ENCODE measurements around the gene AFAP1. TPM values are rescaled to one million over a fixed set of nuclear protein-coding genes. Genes with fewer than 3 reads are reported as not detected.

Gene AFAP1
- total RNA-seq, 1 experiment from 2014 or later = 42.1 TPM

- TF ChIP-seq EZH2phosphoT487 (IDR thresholded peaks at IDR 0.05; ENCODE audit: borderline replicate concordance, low read length) (no peak), EZH2 (IDR thresholded peaks at IDR 0.05; ENCODE audit: low read length, unreplicated experiment) (no peak), CTCF (conservative IDR thresholded peaks at IDR 0.05; ENCODE audit: low read depth, low read length) (no peak)
- H3K4me3 ChIP-seq (ENCODE audit: low read length) = no peak overlapping the region
- no peaks in the 10 kb centered on the region for H4K20me1 ChIP-seq (ENCODE audit: low read length)
- ChIA-PET CTCF (no interaction called here), POLR2A (ENCODE audit: unreplicated experiment) (no interaction called here)
- H3K9ac ChIP-seq (ENCODE audit: low read length) = no peak overlapping the region
- H3K79me2 ChIP-seq (ENCODE audit: low read length) = peaks cover 84% of the 10 kb centered on the region
- DNase-seq (no peak), ATAC-seq (no peak)
- BruUV-seq (replicated peaks) = no TSS peak
- no peak overlapping the region for H3K27ac ChIP-seq (ENCODE audit: low read length)
- H3K9me2 ChIP-seq (replicated peaks; ENCODE audit: low read length) = no peaks in the 10 kb centered on the region
- H3K4me2 ChIP-seq (ENCODE audit: low read length) = no peak overlapping the region
- H3F3A ChIP-seq (ENCODE audit: low read length, unreplicated experiment) = peaks cover 11% of the 10 kb centered on the region
- H2AFZ ChIP-seq (ENCODE audit: low read length) = no peak overlapping the region
- no peaks in the 10 kb centered on the region for H3K27me3 ChIP-seq (ENCODE audit: low read length)
- peaks cover 59% of the 10 kb centered on the region for H3K4me1 ChIP-seq (ENCODE audit: insufficient read depth, low read length)
- peaks cover 22% of the 10 kb centered on the region; the same call in 1 of the 2 replicates for H3K36me3 ChIP-seq (ENCODE audit: low read depth, low read length)
- intact Hi-C loops (cut with micrococcal nuclease) = no loop called here
- H3K9me3 ChIP-seq (ENCODE audit: low read length) = no peaks in the 10 kb centered on the region
Observed at GRCh38 chr4:7859326-7859725, 80.3 kb downstream of the AFAP1 start.

- intact Hi-C loops (cut with micrococcal nuclease) = no loop called here
- ChIA-PET POLR2A (ENCODE audit: unreplicated experiment) (no interaction called here), CTCF (no interaction called here)
- no peak overlapping the region for H3K9ac ChIP-seq (ENCODE audit: low read length)
- H3K27me3 ChIP-seq (ENCODE audit: low read length) = no peaks in the 10 kb centered on the region
- H4K20me1 ChIP-seq (ENCODE audit: low read length) = no peaks in the 10 kb centered on the region
- H3K27ac ChIP-seq (ENCODE audit: low read length) = peak overlapping the region; percentile 72
- peaks cover 19% of the 10 kb centered on the region; the same call in 1 of the 2 replicates for H3K36me3 ChIP-seq (ENCODE audit: low read depth, low read length)
- peaks cover 84% of the 10 kb centered on the region for H3K79me2 ChIP-seq (ENCODE audit: low read length)
- DNase-seq (no peak), ATAC-seq (no peak)
- H3F3A ChIP-seq (ENCODE audit: low read length, unreplicated experiment) = peaks cover 11% of the 10 kb centered on the region
- H3K4me1 ChIP-seq (ENCODE audit: insufficient read depth, low read length) = peaks cover 59% of the 10 kb centered on the region
- no TSS peak for BruUV-seq (replicated peaks)
- H3K4me2 ChIP-seq (ENCODE audit: low read length) = no peak overlapping the region
- no peak overlapping the region for H2AFZ ChIP-seq (ENCODE audit: low read length)
- TF ChIP-seq CTCF (conservative IDR thresholded peaks at IDR 0.05; ENCODE audit: low read depth, low read length) (no peak), EZH2 (IDR thresholded peaks at IDR 0.05; ENCODE audit: low read length, unreplicated experiment) (no peak), EZH2phosphoT487 (IDR thresholded peaks at IDR 0.05; ENCODE audit: borderline replicate concordance, low read length) (no peak)
- H3K9me2 ChIP-seq (replicated peaks; ENCODE audit: low read length) = no peaks in the 10 kb centered on the region
- no peaks in the 10 kb centered on the region for H3K9me3 ChIP-seq (ENCODE audit: low read length)
- H3K4me3 ChIP-seq (ENCODE audit: low read length) = no peak overlapping the region
Observed at GRCh38 chr4:7858498-7858897, 81.2 kb downstream of the AFAP1 start.

- peaks cover 11% of the 10 kb centered on the region for H3F3A ChIP-seq (ENCODE audit: low read length, unreplicated experiment)
- CTCF ChIA-PET = no interaction called here
- H3K27me3 ChIP-seq (ENCODE audit: low read length) = no peaks in the 10 kb centered on the region
- H3K9me3 ChIP-seq (ENCODE audit: low read length) = no peaks in the 10 kb centered on the region
- H3K79me2 ChIP-seq (ENCODE audit: low read length) = peaks cover 81% of the 10 kb centered on the region
- POLR2A ChIA-PET (ENCODE audit: unreplicated experiment) = no interaction called here
- H3K9me2 ChIP-seq (replicated peaks; ENCODE audit: low read length) = no peaks in the 10 kb centered on the region
- no TSS peak for BruUV-seq (replicated peaks)
- peak overlapping the region; percentile 72 for H3K27ac ChIP-seq (ENCODE audit: low read length)
- peaks cover 56% of the 10 kb centered on the region for H3K4me1 ChIP-seq (ENCODE audit: insufficient read depth, low read length)
- peak overlapping the region; percentile 59 for H3K4me2 ChIP-seq (ENCODE audit: low read length)
- intact Hi-C loops (cut with micrococcal nuclease) = no loop called here
- TF ChIP-seq EZH2 (IDR thresholded peaks at IDR 0.05; ENCODE audit: low read length, unreplicated experiment) (no peak), EZH2phosphoT487 (IDR thresholded peaks at IDR 0.05; ENCODE audit: borderline replicate concordance, low read length) (no peak), CTCF (conservative IDR thresholded peaks at IDR 0.05; ENCODE audit: low read depth, low read length) (no peak)
- ATAC-seq = no peak
- H3K4me3 ChIP-seq (ENCODE audit: low read length) = no peak overlapping the region
- DNase-seq = no peak
- no peaks in the 10 kb centered on the region for H4K20me1 ChIP-seq (ENCODE audit: low read length)
- H3K9ac ChIP-seq (ENCODE audit: low read length) = no peak overlapping the region
- no peak overlapping the region for H2AFZ ChIP-seq (ENCODE audit: low read length)
- H3K36me3 ChIP-seq (ENCODE audit: low read depth, low read length) = peaks cover 21% of the 10 kb centered on the region; the same call in 1 of the 2 replicates
Observed at GRCh38 chr4:7857993-7858392, 81.7 kb downstream of the AFAP1 start.
